Measurements from ENCODE around the gene TBCA.

DNA sequence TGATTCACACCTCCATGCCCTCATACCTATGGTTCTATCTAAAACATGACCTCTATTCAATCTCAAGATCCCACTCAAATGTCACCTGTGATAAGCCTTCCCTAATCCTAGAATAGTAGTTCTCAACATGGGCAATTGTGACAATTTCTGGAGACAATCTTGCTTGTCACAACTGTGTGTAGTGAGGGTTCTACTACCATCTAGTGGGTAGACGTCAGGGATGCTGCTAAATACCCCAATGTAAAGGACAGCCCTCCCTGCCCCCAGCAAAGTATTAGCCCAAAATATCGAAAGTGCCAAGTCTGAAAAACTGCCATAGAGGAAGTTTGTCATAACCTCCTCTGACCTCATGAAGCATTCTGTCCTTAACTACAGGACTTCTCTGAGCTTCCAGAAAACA, 32.0 kb downstream of the TBCA start:
- TF ChIP-seq POLR2A (IDR thresholded peaks at IDR 0.05) = no peak
- TF ChIP-seq, protein P1, sequence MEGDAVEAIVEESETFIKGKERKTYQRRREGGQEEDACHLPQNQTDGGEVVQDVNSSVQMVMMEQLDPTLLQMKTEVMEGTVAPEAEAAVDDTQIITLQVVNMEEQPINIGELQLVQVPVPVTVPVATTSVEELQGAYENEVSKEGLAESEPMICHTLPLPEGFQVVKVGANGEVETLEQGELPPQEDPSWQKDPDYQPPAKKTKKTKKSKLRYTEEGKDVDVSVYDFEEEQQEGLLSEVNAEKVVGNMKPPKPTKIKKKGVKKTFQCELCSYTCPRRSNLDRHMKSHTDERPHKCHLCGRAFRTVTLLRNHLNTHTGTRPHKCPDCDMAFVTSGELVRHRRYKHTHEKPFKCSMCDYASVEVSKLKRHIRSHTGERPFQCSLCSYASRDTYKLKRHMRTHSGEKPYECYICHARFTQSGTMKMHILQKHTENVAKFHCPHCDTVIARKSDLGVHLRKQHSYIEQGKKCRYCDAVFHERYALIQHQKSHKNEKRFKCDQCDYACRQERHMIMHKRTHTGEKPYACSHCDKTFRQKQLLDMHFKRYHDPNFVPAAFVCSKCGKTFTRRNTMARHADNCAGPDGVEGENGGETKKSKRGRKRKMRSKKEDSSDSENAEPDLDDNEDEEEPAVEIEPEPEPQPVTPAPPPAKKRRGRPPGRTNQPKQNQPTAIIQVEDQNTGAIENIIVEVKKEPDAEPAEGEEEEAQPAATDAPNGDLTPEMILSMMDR (IDR thresholded peaks at IDR 0.05) = no peak
